GM21786 (cell line): ENCODE measurements around the gene MDH2.
"Not testable (repeated sequence)": the region's sequence is repeated elsewhere in the genome, so short reads cannot be mapped to it uniquely, and the experiment has no call there.

Source experiments
- ATAC-seq: cut with Tn5 transposase; IDR thresholded peaks from one replicate; pipeline ENCODE4 v1.9.1; 2021; ENCODE audit not compliant: unreplicated experiment

MDH2 gene

GRCh38 chr7:76071316-76072242 is 23.7 kb downstream of the MDH2 start:
- no peak for ATAC-seq

GRCh38 chr7:76072243-76073148 is 24.6 kb downstream of the MDH2 start:
- ATAC-seq = no peak

DNA sequence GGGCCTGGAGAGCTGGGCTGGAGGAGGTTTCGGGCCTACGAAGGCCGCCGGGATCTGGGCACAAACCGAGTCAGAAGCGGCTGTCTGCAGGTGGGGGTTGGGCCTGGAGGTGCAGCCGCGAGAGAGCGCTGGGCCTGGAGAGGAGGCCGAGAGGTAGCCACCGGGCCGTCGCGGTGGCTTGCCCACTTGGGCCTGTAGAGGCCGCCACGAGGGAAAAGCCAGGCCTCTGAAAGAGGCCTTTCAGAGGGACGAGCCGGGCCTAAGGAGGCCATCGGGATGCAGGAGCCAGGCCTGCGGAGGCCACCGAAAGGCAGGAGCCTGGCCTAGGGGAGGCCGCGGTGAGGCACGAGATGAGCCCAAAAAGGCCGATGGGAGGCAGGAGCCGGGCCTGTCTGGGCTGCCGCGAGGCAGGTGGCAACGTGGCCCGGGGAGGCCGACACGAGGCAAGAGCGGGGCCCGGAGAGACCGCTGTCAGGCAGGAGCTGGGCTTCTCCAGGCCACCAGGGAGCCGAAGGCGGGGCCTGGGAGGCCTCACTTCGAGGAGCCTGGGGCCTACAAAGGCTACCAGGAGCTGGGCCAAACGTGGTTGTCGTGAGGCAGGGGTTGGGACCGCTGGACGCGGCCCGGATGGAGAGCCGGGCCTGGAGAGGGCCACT is 25.6 kb downstream of the MDH2 start:
- no peak for ATAC-seq

DNA sequence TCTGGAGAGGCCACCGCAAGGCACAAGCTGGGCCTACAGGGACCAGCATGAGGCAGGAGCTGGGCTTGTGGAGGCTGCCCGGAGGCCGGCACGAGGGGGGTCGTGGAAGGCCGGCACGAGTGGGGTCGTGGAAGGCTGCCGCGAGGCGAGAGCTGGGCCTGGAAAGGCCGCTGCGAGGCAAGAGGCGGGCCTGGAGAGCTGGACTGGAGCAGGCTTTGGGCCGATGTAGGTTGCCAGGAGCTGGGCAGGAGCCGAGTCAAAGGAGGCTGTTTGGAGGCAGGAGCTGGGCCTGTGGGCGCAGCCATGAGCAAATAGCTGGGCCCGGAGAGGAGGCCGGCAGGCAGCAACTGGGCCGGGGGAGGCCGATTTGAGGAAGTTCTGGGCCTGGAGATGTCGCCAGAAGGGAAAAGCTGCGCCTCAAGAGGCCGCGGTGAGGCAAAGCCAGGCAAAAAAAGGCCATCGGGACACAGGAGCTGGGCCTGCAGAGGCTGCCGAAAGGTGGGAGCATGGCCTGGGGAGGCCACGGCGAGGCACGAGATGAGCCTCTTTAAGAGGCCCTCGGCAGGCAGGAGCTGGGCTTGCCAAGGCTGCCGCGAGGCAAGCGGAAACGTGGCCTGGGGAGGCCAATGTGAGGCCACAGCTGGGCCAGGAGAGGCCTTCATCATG is 26.5 kb downstream of the MDH2 start:
- no peak for ATAC-seq

- ATAC-seq = no peak
These were observed 27.1 kb downstream of the MDH2 start for GRCh38 chr7:76074972-76075370.

DNA sequence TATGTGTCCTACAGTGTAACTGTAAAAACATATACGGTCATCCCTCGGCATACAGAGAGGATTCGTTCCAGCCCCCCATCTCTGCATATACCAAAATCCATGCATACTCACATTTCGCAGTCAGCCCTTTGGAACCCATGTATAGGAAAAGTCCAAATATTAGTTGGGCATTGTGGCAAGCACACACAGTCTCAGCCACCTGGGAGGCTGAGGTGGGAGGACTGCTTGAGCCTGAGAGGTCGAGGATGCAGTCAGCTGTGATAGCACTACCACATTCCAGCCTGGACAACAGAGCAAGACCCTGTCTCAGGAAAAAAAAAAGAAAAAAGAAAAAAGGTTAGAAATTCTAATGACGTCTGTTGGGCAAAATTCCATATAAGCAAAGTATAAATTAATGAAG is 29.1 kb downstream of the MDH2 start:
- ATAC-seq = no peak

DNA sequence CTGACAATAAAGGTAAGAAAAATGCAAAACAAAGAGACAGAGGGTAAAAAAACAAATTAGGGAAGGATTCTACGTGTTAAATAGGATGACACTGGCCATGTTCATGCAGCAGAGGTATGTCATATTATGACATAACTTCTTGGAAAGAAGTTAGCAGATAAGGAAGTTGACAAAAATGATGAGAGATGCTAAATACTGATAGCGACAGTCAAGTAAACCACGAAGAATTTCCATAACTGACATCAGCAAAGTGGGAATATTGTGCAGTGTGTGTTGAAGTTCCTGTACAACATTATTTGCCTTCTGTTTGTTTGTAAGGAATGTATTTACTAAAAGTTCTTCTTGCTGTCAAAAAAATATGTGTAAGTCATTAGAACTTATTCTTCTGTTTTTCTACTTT is 29.5 kb downstream of the MDH2 start:
- ATAC-seq = no peak

DNA sequence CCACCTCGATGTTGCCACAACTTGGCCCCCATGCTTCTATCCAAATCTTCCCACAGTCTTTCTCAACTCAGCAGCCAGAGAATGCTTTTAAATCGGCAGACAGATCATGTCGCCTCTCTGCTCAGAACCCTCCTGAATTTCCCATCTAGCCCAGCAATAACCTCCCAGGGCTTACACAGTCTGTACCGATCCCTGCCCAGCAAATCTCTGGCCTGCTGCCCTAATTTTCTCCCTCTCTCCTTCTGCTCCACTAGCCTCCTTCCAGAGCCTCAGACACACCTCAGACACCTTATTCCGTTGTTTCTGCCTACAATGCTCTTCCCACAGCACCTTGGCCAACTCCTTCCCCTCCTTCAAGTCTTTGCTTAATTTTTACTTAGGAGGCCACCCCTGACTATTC is 32.3 kb downstream of the MDH2 start:
- ATAC-seq = no peak

- not testable (repeated sequence) for ATAC-seq
These were observed 36.2 kb downstream of the MDH2 start for GRCh38 chr7:76084115-76084514.

GRCh38 chr7:76086070-76086469 is 38.2 kb downstream of the MDH2 start:
- no peak for ATAC-seq

DNA sequence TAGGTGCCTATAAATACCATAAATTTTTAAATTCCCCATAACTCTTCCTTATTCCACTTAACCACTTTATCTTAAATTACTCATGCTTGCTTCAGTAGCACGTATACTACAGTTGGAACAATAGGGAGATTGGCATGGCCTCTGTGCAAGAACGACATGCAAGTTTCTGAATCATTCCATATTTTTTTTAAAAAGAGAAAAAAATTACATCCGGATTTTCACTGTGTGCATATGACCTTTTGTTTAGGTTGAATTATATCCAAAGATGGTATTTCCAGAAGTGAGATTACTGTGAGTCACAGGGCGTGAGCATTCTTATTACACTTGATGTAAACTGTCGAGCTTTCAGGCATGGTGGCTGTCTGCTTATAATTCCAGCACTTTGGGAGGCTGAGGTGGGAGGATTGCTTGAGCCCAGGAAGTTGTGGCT is 39.5 kb downstream of the MDH2 start:
- not testable (repeated sequence) for ATAC-seq

GRCh38 chr7:76089865-76090475 is 42.1 kb downstream of the MDH2 start:
- ATAC-seq = no peak

GRCh38 chr7:76091506-76091905 is 43.6 kb downstream of the MDH2 start:
- no peak for ATAC-seq

DNA sequence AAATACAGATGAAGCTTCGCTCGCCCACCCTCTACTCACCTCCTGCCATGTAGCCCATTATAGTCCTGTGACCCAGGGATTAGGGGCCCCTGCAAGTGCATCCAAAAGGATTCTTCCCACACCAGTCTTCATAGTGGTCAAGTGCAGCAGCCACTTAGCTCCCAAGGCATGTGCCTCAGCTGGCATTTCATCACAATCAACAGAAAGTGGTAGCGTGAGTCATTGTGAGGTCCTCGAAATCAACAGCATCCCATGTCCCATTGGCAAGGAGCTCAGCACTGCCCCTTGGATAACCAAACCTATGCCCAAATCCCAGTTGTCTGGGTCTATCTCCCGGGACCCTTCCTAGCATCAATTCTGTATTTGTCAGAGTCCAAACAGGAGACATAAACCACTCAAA is 45.6 kb downstream of the MDH2 start:
- not testable (repeated sequence) for ATAC-seq

- not testable (repeated sequence) for ATAC-seq
These were observed 46.4 kb downstream of the MDH2 start for GRCh38 chr7:76094326-76094725.

DNA sequence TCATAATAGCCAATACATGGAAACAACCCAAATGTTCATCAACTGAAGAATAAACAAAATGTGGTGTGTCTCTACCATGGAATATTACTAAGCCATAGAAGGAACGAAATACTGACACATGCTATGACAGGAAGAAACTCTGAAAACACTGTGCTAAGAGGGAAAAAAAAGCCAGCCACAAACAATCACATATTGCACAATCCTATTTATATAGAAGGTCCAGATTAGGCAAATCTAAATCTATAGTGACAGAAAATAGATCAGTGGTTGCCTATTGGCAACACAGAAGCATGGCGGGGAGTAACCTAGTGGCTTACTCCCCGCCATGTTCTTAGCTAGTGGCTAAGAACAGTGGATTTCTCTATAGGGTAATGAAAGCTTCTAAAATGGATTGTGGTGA is 48.0 kb downstream of the MDH2 start:
- no peak for ATAC-seq

- ATAC-seq = not testable (repeated sequence)
These were observed 54.0 kb downstream of the MDH2 start for GRCh38 chr7:76101693-76102437.

GRCh38 chr7:76103788-76104187 is 55.9 kb downstream of the MDH2 start:
- not testable (repeated sequence) for ATAC-seq

- not testable (repeated sequence) for ATAC-seq
These were observed 58.2 kb downstream of the MDH2 start for GRCh38 chr7:76106130-76106529.

DNA sequence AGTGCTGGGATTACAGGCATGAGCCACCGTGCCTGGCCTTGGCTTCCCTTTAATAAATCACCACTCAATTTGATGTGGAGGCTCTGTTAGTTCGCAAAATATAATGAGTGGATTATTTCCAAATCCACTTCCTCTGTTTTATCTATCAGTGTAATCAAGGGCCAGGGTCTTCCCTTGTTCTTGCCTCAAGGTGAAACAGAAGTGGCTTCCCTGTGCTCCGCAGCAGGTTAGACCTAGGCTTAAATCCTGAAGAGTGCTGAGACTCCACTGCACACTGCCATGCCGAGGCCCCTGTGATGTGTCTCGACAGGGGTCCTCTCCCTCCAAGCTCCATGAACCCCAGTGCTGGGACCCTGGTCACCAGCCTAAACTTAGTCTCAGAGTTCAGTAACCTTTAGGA is 59.0 kb downstream of the MDH2 start:
- ATAC-seq = no peak
